ENCODE measurements around the gene DDA1. TPM values are rescaled to one million over a fixed set of nuclear protein-coding genes. Genes with fewer than 3 reads are reported as not detected.

Gene DDA1
- total and polyA plus RNA-seq, 9 of the 15 experiments (the other 6 are each of a cell fraction or from before 2014, with no cell fraction given) = 1.4 to 83.8 (median 33.8) TPM

DNA sequence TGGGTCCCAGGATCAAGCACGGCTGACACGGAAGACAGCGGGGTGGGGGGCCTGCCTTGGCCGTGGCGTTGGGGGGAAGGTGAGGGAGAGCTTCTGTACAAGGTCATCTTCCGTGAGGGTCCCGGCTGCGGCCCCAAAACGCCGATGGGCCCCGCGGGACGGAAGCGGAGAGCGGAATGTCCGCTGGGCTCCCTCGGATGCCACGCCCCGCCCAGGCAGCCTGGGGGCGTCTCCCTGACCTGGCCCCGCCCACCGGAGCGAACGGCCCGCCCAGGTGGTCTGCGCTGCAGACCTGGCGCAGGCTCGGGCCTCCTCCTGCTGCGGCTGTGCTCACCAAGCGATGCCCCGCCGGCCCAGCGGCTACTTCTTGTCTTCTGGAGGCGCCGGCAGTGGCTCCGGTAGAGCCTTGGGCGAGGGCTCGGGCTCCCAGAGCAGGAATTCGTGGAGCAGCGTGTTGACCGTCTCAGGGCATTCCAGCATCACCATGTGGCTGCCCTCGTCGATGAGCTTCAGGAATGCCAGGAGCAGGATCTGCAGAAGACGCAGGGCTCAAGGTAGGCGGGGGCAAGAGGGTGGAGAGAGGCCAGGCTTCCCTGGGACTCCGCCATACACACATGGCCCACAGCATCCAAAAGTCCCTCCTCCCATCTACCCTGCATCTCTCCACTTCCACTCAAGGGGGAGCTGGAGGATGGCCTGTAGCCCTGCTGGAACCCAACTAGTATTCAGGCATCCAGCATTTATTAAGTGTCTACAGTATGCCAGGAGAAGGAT is 16.9 kb upstream of the DDA1 start (continued):
- TF ChIP-seq ZNF609 (CRISPR knock-in tag; IDR thresholded peaks at IDR 0.05; ENCODE audit: borderline replicate concordance) = no peak
- TF ChIP-seq SUPT5H (IDR thresholded peaks at IDR 0.05) = peak; percentile 74
- no peak for TF ChIP-seq ZNF253 (CRISPR knock-in tag; conservative IDR thresholded peaks at IDR 0.05)
- TF ChIP-seq ZNF444 (CRISPR knock-in tag; IDR thresholded peaks at IDR 0.05) = no peak
- no peak for TF ChIP-seq ARHGAP35 (IDR thresholded peaks at IDR 0.05; ENCODE audit: partially characterized antibody)
- TF ChIP-seq, protein P1, sequence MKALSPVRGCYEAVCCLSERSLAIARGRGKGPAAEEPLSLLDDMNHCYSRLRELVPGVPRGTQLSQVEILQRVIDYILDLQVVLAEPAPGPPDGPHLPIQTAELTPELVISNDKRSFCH (CRISPR knock-in tag; IDR thresholded peaks at IDR 0.05) = no peak
- TF ChIP-seq, protein P1 (tag; IDR thresholded peaks at IDR 0.05) = no peak
- TF ChIP-seq HDAC6 (IDR thresholded peaks at IDR 0.05; ENCODE audit: low read depth, low read length) = no peak
- no peak for TF ChIP-seq ZMIZ1 (IDR thresholded peaks at IDR 0.05; ENCODE audit: low read depth in 2 of 2, low read length in 2 of 2)
- no peak for TF ChIP-seq CSDE1 (IDR thresholded peaks at IDR 0.05)
- TF ChIP-seq FOXA3 (CRISPR knock-in tag; conservative IDR thresholded peaks at IDR 0.05 in 1 of 2, IDR thresholded peaks at IDR 0.05 in 1 of 2) = no peak
- TF ChIP-seq MAFF (IDR thresholded peaks at IDR 0.05; ENCODE audit: low read length) = no peak
- no peak for TF ChIP-seq CBX2 (IDR thresholded peaks at IDR 0.05; ENCODE audit: insufficient read depth, low read length, poor library complexity, severe bottlenecking)
- TF ChIP-seq, protein P2, sequence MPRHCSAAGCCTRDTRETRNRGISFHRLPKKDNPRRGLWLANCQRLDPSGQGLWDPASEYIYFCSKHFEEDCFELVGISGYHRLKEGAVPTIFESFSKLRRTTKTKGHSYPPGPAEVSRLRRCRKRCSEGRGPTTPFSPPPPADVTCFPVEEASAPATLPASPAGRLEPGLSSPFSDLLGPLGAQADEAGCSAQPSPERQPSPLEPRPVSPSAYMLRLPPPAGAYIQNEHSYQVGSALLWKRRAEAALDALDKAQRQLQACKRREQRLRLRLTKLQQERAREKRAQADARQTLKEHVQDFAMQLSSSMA (CRISPR knock-in tag; IDR thresholded peaks at IDR 0.05) = no peak
- peak; percentile 80 for TF ChIP-seq NBN (IDR thresholded peaks at IDR 0.05; ENCODE audit: low read depth)
- TF ChIP-seq ZNF699 (CRISPR knock-in tag; IDR thresholded peaks at IDR 0.05; ENCODE audit: insufficient replicate concordance) = no peak

Measured in K562 (cell line).